WTC11 (cell line): ENCODE data around the gene TACR2.

Experiments
- NR3C1 ChIP-seq: sonication (generic); formaldehyde crosslinking; conservative IDR thresholded peaks from 2 replicates; pipeline ENCODE4 v1.8.1; 2023; ENCODE audit warnings: low read depth, mild to moderate bottlenecking, missing genetic modification reagents
- TF ChIP-seq, protein P1 (sequence below): sonication (generic); formaldehyde crosslinking; IDR thresholded peaks from 2 replicates; pipeline ENCODE4 v1.8.0; 2022; ENCODE audit warnings: mild to moderate bottlenecking, missing genetic modification reagents
- TF ChIP-seq, protein P2 (sequence below): sonication (generic); formaldehyde crosslinking; IDR thresholded peaks from 2 replicates; pipeline ENCODE4 v1.8.0; 2023; ENCODE audit warnings: missing genetic modification reagents
- TF ChIP-seq, protein P3 (sequence below): sonication (generic); formaldehyde crosslinking; conservative IDR thresholded peaks from 2 replicates; pipeline ENCODE4 v1.8.1; 2022; ENCODE audit warnings: mild to moderate bottlenecking, missing genetic modification reagents
- TF ChIP-seq, protein P4 (sequence below): sonication (generic); formaldehyde crosslinking; conservative IDR thresholded peaks from 2 replicates; pipeline ENCODE4 v1.8.1; 2023; ENCODE audit warnings: mild to moderate bottlenecking, low read depth, missing genetic modification reagents, moderate library complexity
- TF ChIP-seq, protein P5 (sequence below): fragments of 200-600 bp; IDR thresholded peaks from 2 replicates; pipeline ENCODE4 v1.8.0; 2022; ENCODE audit warnings: antibody characterized with exemption

DNA sequence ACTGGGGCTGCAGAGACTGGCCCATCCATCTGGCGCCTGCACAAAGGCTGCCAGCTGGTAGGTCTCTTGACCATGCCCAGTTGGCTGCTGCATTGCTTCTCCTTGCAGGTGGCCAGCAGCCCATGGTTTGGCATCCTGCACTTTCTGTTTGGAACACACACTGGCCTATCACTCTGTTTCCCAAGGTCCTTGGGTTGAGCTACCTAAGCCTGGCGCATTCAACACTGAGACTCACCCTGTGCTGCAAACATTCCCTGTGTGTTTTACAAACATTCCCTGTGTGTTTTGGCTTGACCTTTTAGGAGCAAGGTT, 55.5 kb downstream of the TACR2 start:
- no peak for TF ChIP-seq NR3C1 (CRISPR knock-in tag)
- TF ChIP-seq, protein P1, sequence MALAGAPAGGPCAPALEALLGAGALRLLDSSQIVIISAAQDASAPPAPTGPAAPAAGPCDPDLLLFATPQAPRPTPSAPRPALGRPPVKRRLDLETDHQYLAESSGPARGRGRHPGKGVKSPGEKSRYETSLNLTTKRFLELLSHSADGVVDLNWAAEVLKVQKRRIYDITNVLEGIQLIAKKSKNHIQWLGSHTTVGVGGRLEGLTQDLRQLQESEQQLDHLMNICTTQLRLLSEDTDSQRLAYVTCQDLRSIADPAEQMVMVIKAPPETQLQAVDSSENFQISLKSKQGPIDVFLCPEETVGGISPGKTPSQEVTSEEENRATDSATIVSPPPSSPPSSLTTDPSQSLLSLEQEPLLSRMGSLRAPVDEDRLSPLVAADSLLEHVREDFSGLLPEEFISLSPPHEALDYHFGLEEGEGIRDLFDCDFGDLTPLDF (CRISPR knock-in tag) = no peak
- TF ChIP-seq, protein P2, sequence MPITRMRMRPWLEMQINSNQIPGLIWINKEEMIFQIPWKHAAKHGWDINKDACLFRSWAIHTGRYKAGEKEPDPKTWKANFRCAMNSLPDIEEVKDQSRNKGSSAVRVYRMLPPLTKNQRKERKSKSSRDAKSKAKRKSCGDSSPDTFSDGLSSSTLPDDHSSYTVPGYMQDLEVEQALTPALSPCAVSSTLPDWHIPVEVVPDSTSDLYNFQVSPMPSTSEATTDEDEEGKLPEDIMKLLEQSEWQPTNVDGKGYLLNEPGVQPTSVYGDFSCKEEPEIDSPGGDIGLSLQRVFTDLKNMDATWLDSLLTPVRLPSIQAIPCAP (CRISPR knock-in tag) = no peak
- TF ChIP-seq, protein P3, sequence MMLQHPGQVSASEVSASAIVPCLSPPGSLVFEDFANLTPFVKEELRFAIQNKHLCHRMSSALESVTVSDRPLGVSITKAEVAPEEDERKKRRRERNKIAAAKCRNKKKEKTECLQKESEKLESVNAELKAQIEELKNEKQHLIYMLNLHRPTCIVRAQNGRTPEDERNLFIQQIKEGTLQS (CRISPR knock-in tag) = no peak
- TF ChIP-seq, protein P4, sequence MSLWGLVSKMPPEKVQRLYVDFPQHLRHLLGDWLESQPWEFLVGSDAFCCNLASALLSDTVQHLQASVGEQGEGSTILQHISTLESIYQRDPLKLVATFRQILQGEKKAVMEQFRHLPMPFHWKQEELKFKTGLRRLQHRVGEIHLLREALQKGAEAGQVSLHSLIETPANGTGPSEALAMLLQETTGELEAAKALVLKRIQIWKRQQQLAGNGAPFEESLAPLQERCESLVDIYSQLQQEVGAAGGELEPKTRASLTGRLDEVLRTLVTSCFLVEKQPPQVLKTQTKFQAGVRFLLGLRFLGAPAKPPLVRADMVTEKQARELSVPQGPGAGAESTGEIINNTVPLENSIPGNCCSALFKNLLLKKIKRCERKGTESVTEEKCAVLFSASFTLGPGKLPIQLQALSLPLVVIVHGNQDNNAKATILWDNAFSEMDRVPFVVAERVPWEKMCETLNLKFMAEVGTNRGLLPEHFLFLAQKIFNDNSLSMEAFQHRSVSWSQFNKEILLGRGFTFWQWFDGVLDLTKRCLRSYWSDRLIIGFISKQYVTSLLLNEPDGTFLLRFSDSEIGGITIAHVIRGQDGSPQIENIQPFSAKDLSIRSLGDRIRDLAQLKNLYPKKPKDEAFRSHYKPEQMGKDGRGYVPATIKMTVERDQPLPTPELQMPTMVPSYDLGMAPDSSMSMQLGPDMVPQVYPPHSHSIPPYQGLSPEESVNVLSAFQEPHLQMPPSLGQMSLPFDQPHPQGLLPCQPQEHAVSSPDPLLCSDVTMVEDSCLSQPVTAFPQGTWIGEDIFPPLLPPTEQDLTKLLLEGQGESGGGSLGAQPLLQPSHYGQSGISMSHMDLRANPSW = no peak
- TF ChIP-seq, protein P5, sequence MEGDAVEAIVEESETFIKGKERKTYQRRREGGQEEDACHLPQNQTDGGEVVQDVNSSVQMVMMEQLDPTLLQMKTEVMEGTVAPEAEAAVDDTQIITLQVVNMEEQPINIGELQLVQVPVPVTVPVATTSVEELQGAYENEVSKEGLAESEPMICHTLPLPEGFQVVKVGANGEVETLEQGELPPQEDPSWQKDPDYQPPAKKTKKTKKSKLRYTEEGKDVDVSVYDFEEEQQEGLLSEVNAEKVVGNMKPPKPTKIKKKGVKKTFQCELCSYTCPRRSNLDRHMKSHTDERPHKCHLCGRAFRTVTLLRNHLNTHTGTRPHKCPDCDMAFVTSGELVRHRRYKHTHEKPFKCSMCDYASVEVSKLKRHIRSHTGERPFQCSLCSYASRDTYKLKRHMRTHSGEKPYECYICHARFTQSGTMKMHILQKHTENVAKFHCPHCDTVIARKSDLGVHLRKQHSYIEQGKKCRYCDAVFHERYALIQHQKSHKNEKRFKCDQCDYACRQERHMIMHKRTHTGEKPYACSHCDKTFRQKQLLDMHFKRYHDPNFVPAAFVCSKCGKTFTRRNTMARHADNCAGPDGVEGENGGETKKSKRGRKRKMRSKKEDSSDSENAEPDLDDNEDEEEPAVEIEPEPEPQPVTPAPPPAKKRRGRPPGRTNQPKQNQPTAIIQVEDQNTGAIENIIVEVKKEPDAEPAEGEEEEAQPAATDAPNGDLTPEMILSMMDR = no peak
